Measurements from ENCODE around the gene CNTN6.

GRCh38 chr3:1164101-1164500, 71.3 kb downstream of the CNTN6 start:
- TF ChIP-seq CTCF (conservative IDR thresholded peaks at IDR 0.05; ENCODE audit: low read depth, low read length), result no peak
- no peak for TF ChIP-seq RAD21 (IDR thresholded peaks at IDR 0.05; ENCODE audit: low read length)
- TF ChIP-seq BHLHE40 (IDR thresholded peaks at IDR 0.05; ENCODE audit: low read depth, low read length), result no peak
